ENCODE measurements around the gene ADGRG1. TPM values are rescaled to one million over a fixed set of nuclear protein-coding genes. Genes with fewer than 3 reads are reported as not detected.

Gene ADGRG1
- total RNA-seq, 2 experiments from 2014 or later = 0.93 to 1.0 TPM

GRCh38 chr16:57634171-57634570, 5.7 kb downstream of the ADGRG1 start:
- Mint-ChIP-seq H3K27ac (no peak overlapping the region), H3K9me3 (no peaks in the 10 kb centered on the region), H3K27me3 (ENCODE audit: low read depth) (peaks cover 20% of the 10 kb centered on the region), H3K36me3 (ENCODE audit: low read depth) (no peaks in the 10 kb centered on the region), H3K4me3 (no peak overlapping the region), H3K4me1 (ENCODE audit: low read depth) (peaks cover 2% of the 10 kb centered on the region)
- no peak for DNase-seq
- CTCF ChIA-PET = interaction anchor here (1.2 to 10.0 kb wide), 2 partner anchors 14 to 58 kb away, joined by 7 to 63 read pairs; no protein-coding TSS in a partner anchor
- intact Hi-C loops (cut with micrococcal nuclease) = no loop called here

GRCh38 chr16:57635266-57636097, 7.1 kb downstream of the ADGRG1 start:
- intact Hi-C loops (cut with micrococcal nuclease) = no loop called here
- no peak for DNase-seq
- Mint-ChIP-seq H3K4me1 (ENCODE audit: low read depth) (peaks cover 2% of the 10 kb centered on the region), H3K36me3 (ENCODE audit: low read depth) (no peaks in the 10 kb centered on the region), H3K4me3 (no peak overlapping the region), H3K27ac (no peak overlapping the region), H3K27me3 (ENCODE audit: low read depth) (peaks cover 10% of the 10 kb centered on the region), H3K9me3 (no peaks in the 10 kb centered on the region)
- CTCF ChIA-PET = interaction anchor here (0.6 to 10.0 kb wide), 4 partner anchors 13 to 59 kb away, joined by 3 to 63 read pairs (median 6); no protein-coding TSS in a partner anchor

- Mint-ChIP-seq H3K4me3 (no peak overlapping the region), H3K36me3 (ENCODE audit: low read depth) (no peaks in the 10 kb centered on the region), H3K9me3 (no peaks in the 10 kb centered on the region), H3K27ac (no peak overlapping the region), H3K27me3 (ENCODE audit: low read depth) (peaks cover 4% of the 10 kb centered on the region), H3K4me1 (ENCODE audit: low read depth) (peaks cover 2% of the 10 kb centered on the region)
- no peak for DNase-seq
- intact Hi-C loops (cut with micrococcal nuclease) = no loop called here
- CTCF ChIA-PET = interaction anchor here (1.2 to 10.0 kb wide), 2 partner anchors 12 to 43 kb away, joined by 3 to 63 read pairs; no protein-coding TSS in a partner anchor
Observed at GRCh38 chr16:57636184-57636583, 7.8 kb downstream of the ADGRG1 start.

- CTCF ChIA-PET = interaction anchor here (0.7 to 10.0 kb wide), 3 partner anchors 12 to 60 kb away, joined by 3 to 63 read pairs (median 3); no protein-coding TSS in a partner anchor
- H3K9me3 Mint-ChIP-seq = no peaks in the 10 kb centered on the region
- H3K27ac Mint-ChIP-seq = no peak overlapping the region
- H3K4me3 Mint-ChIP-seq = no peak overlapping the region
- DNase-seq = no peak
- peaks cover 2% of the 10 kb centered on the region for H3K4me1 Mint-ChIP-seq (ENCODE audit: low read depth)
- intact Hi-C loops (cut with micrococcal nuclease) = no loop called here
- H3K27me3 Mint-ChIP-seq (ENCODE audit: low read depth) = peaks cover 4% of the 10 kb centered on the region
- H3K36me3 Mint-ChIP-seq (ENCODE audit: low read depth) = no peaks in the 10 kb centered on the region
Observed at GRCh38 chr16:57637020-57637419, 8.6 kb downstream of the ADGRG1 start.

GRCh38 chr16:57637424-57637823, 9.0 kb downstream of the ADGRG1 start:
- H3K27me3 Mint-ChIP-seq (ENCODE audit: low read depth) = peaks cover 4% of the 10 kb centered on the region
- H3K27ac Mint-ChIP-seq = no peak overlapping the region
- no peaks in the 10 kb centered on the region for H3K9me3 Mint-ChIP-seq
- H3K4me3 Mint-ChIP-seq = no peak overlapping the region
- DNase-seq = no peak
- intact Hi-C loops (cut with micrococcal nuclease) = no loop called here
- H3K4me1 Mint-ChIP-seq (ENCODE audit: low read depth) = peaks cover 2% of the 10 kb centered on the region
- CTCF ChIA-PET = interaction anchor here (0.7 to 10.0 kb wide), 3 partner anchors 11 to 61 kb away, joined by 3 to 63 read pairs (median 4); no protein-coding TSS in a partner anchor
- H3K36me3 Mint-ChIP-seq (ENCODE audit: low read depth) = no peaks in the 10 kb centered on the region

- CTCF ChIA-PET = interaction anchor here (1.4 to 10.0 kb wide), 2 partner anchors 11 to 28 kb away, joined by 4 to 63 read pairs; no protein-coding TSS in a partner anchor
- Mint-ChIP-seq H3K36me3 (ENCODE audit: low read depth) (no peaks in the 10 kb centered on the region), H3K4me3 (no peak overlapping the region), H3K27me3 (ENCODE audit: low read depth) (peaks cover 4% of the 10 kb centered on the region), H3K4me1 (ENCODE audit: low read depth) (peaks cover 2% of the 10 kb centered on the region), H3K9me3 (no peaks in the 10 kb centered on the region), H3K27ac (no peak overlapping the region)
- no peak for DNase-seq
- intact Hi-C loops (cut with micrococcal nuclease) = no loop called here
Observed at GRCh38 chr16:57637965-57638364, 9.5 kb downstream of the ADGRG1 start.

GRCh38 chr16:57638381-57638780, 10.0 kb downstream of the ADGRG1 start:
- CTCF ChIA-PET = interaction anchor here (0.8 to 10.0 kb wide), 3 partner anchors 10 to 47 kb away, joined by 3 to 63 read pairs (median 4); no protein-coding TSS in a partner anchor
- no peak for DNase-seq
- H3K36me3 Mint-ChIP-seq (ENCODE audit: low read depth) = no peaks in the 10 kb centered on the region
- intact Hi-C loops (cut with micrococcal nuclease) = no loop called here
- no peak overlapping the region for H3K27ac Mint-ChIP-seq
- H3K27me3 Mint-ChIP-seq (ENCODE audit: low read depth) = peaks cover 4% of the 10 kb centered on the region
- peaks cover 2% of the 10 kb centered on the region for H3K4me1 Mint-ChIP-seq (ENCODE audit: low read depth)
- H3K4me3 Mint-ChIP-seq = no peak overlapping the region
- no peaks in the 10 kb centered on the region for H3K9me3 Mint-ChIP-seq

GRCh38 chr16:57639172-57639887, 10.9 kb downstream of the ADGRG1 start:
- no peak for DNase-seq
- CTCF ChIA-PET = interaction anchor here (0.8 to 10.0 kb wide), 4 partner anchors 9 to 48 kb away, joined by 3 to 63 read pairs (median 7); no protein-coding TSS in a partner anchor
- Mint-ChIP-seq H3K4me3 (no peak overlapping the region), H3K9me3 (no peaks in the 10 kb centered on the region), H3K27me3 (ENCODE audit: low read depth) (peaks cover 4% of the 10 kb centered on the region), H3K36me3 (ENCODE audit: low read depth) (no peaks in the 10 kb centered on the region), H3K27ac (no peak overlapping the region), H3K4me1 (ENCODE audit: low read depth) (peaks cover 2% of the 10 kb centered on the region)
- intact Hi-C loops (cut with micrococcal nuclease) = no loop called here

GRCh38 chr16:57640185-57640584, 11.8 kb downstream of the ADGRG1 start:
- peaks cover 4% of the 10 kb centered on the region for H3K27me3 Mint-ChIP-seq (ENCODE audit: low read depth)
- no peaks in the 10 kb centered on the region for H3K9me3 Mint-ChIP-seq
- intact Hi-C loops (cut with micrococcal nuclease) = no loop called here

GRCh38 chr16:57640612-57641011, 12.2 kb downstream of the ADGRG1 start:
- H3K36me3 Mint-ChIP-seq (ENCODE audit: low read depth) = no peaks in the 10 kb centered on the region
- CTCF ChIA-PET = interaction anchor here (2.3 to 10.0 kb wide), 4 partner anchors 8 to 64 kb away, joined by 9 to 63 read pairs (median 13); no protein-coding TSS in a partner anchor
- no peak for DNase-seq
- intact Hi-C loops (cut with micrococcal nuclease) = no loop called here
- H3K4me1 Mint-ChIP-seq (ENCODE audit: low read depth) = peaks cover 2% of the 10 kb centered on the region
- no peak overlapping the region for H3K4me3 Mint-ChIP-seq
- H3K27ac Mint-ChIP-seq = no peak overlapping the region
- H3K9me3 Mint-ChIP-seq = no peaks in the 10 kb centered on the region
- peaks cover 4% of the 10 kb centered on the region for H3K27me3 Mint-ChIP-seq (ENCODE audit: low read depth)

More at GRCh38 chr16:57640185-57640584, 11.8 kb downstream of the ADGRG1 start:
- no peak for DNase-seq
- Mint-ChIP-seq H3K4me3 (no peak overlapping the region), H3K27ac (no peak overlapping the region), H3K36me3 (ENCODE audit: low read depth) (no peaks in the 10 kb centered on the region), H3K4me1 (ENCODE audit: low read depth) (peaks cover 2% of the 10 kb centered on the region)
- CTCF ChIA-PET = interaction anchor here (1.1 to 10.0 kb wide), 5 partner anchors 8 to 64 kb away, joined by 3 to 63 read pairs (median 11); no protein-coding TSS in a partner anchor

- Mint-ChIP-seq H3K4me1 (ENCODE audit: low read depth) (peaks cover 2% of the 10 kb centered on the region), H3K9me3 (no peaks in the 10 kb centered on the region), H3K4me3 (no peak overlapping the region), H3K27ac (no peak overlapping the region), H3K27me3 (ENCODE audit: low read depth) (peaks cover 4% of the 10 kb centered on the region), H3K36me3 (ENCODE audit: low read depth) (no peaks in the 10 kb centered on the region)
- no peak for DNase-seq
- CTCF ChIA-PET = interaction anchor here (0.5 to 3.2 kb wide), 6 partner anchors 33 to 71 kb away, joined by 3 to 15 read pairs (median 8); no protein-coding TSS in a partner anchor
- intact Hi-C loops (cut with micrococcal nuclease) = no loop called here
Observed at GRCh38 chr16:57642160-57643135, 14.0 kb downstream of the ADGRG1 start.
